K562 (cell line): Measurements from ENCODE around the gene SLC39A3. TPM values are rescaled to one million over a fixed set of nuclear protein-coding genes. Genes with fewer than 3 reads are reported as not detected.

ENCODE experiments used
- AFF1 ChIP-seq, 2 experiments: fragments of 450-650 bp; IDR thresholded peaks; 2 replicates each; pipeline ENCODE4 v1.6.1; 2018; ENCODE audit warnings: mild to moderate bottlenecking in 2 of 2, low read depth in 1 of 2; ENCODE audit not compliant: partially characterized antibody in 2 of 2
- CHD1 ChIP-seq: fragments of 200-600 bp; sonication (generic); IDR thresholded peaks from one replicate; pipeline ENCODE4 v1.6.1; 2012; ENCODE audit warnings: mild to moderate bottlenecking, moderate library complexity, low read length, inconsistent platforms
- DEAF1 ChIP-seq: fragments of 450-650 bp; formaldehyde crosslinking; IDR thresholded peaks from 2 replicates; pipeline ENCODE4 v1.4.0; 2020; ENCODE audit warnings: mild to moderate bottlenecking, moderate library complexity
- EP400 ChIP-seq: fragments of 450-650 bp; IDR thresholded peaks from 2 replicates; pipeline ENCODE4 v1.6.1; 2017; ENCODE audit warnings: antibody characterized with exemption, mild to moderate bottlenecking, moderate library complexity
- GABPB2 ChIP-seq: fragments of 250-450 bp; sonication (Bioruptor Pico); conservative IDR thresholded peaks from 2 replicates; pipeline ENCODE4 v1.5.1; 2021; ENCODE audit warnings: mild to moderate bottlenecking
- HDAC1 ChIP-seq, 2 experiments: fragments of 450-650 bp; IDR thresholded peaks; 2 replicates each; pipeline ENCODE4 v1.6.1; 2016 to 2017; ENCODE audit warnings: inconsistent platforms in 1 of 2, mild to moderate bottlenecking in 1 of 2, moderate library complexity in 1 of 2
- KHSRP ChIP-seq: fragments of 450-650 bp; IDR thresholded peaks from 2 replicates; pipeline ENCODE4 v1.6.1; 2017
- KLF10 ChIP-seq: fragments of 250-450 bp; sonication (Bioruptor Pico); IDR thresholded peaks from 2 replicates; pipeline ENCODE4 v1.6.1; 2021; ENCODE audit warnings: matching md5 sums
- KLF13 ChIP-seq: fragments of 450-650 bp; IDR thresholded peaks from 2 replicates; pipeline ENCODE4 v1.6.1; 2016; ENCODE audit warnings: missing genetic modification characterization, low read depth, mild to moderate bottlenecking, missing compliant biosample characterization, moderate library complexity, borderline replicate concordance
- MTA3 ChIP-seq: fragments of 450-650 bp; formaldehyde crosslinking; IDR thresholded peaks from 2 replicates; pipeline ENCODE4 v1.6.1; 2017; ENCODE audit warnings: mild to moderate bottlenecking, borderline replicate concordance
- POLR2AphosphoS2 ChIP-seq: IDR thresholded peaks from 2 replicates; pipeline ENCODE4 v1.6.1; 2012; ENCODE audit warnings: low read length, improper control_type of control experiment
- POLR3A ChIP-seq: IDR thresholded peaks from 2 replicates; pipeline ENCODE4 v1.6.1; 2011; ENCODE audit warnings: borderline replicate concordance, mild to moderate bottlenecking, moderate library complexity; ENCODE audit not compliant: insufficient read length, insufficient read depth; ENCODE audit errors: extremely low read depth
- PYGO2 ChIP-seq: fragments of 450-650 bp; IDR thresholded peaks from 2 replicates; pipeline ENCODE4 v1.6.1; 2016; ENCODE audit warnings: mild to moderate bottlenecking, missing genetic modification characterization, moderate library complexity, missing compliant biosample characterization
- SMARCA4 ChIP-seq: fragments of 450-650 bp; IDR thresholded peaks from 2 replicates; pipeline ENCODE4 v1.6.1; 2016
- TSC22D4 ChIP-seq: fragments of 450-650 bp; IDR thresholded peaks from 2 replicates; pipeline ENCODE4 v1.6.1; 2016; ENCODE audit warnings: missing genetic modification characterization, missing biosample characterization, control low read depth
- ZBTB11 ChIP-seq, 3 experiments: fragments of 200-800 bp in 1 of 3; fragments of 250-450 bp in 1 of 3; fragments of 450-650 bp in 1 of 3; sonication (Bioruptor Pico) in 1 of 3; sonication (Bioruptor generic) in 1 of 3; formaldehyde crosslinking in 1 of 3; IDR thresholded peaks; 2 replicates each; pipeline versions ENCODE4 v1.6.1 to v1.8.0; 2016 to 2022; ENCODE audit warnings: mild to moderate bottlenecking in 2 of 3, missing genetic modification characterization in 2 of 3, missing compliant biosample characterization in 1 of 3, moderate library complexity in 1 of 3
- ZFP1 ChIP-seq: fragments of 450-650 bp; formaldehyde crosslinking; IDR thresholded peaks from 2 replicates; pipeline ENCODE4 v1.4.0; 2020; ENCODE audit warnings: mild to moderate bottlenecking, mixed read lengths
- ZKSCAN1 ChIP-seq: fragments of 150-350 bp; IDR thresholded peaks from 2 replicates; pipeline ENCODE4 v1.6.1; 2016; ENCODE audit warnings: low read depth, low read length
- ZNF354B ChIP-seq: fragments of 250-450 bp; sonication (Bioruptor Pico); IDR thresholded peaks from 2 replicates; pipeline ENCODE4 v1.4.0; 2020
- polyA plus RNA-seq, 8 experiments: library from polyadenylated mRNA; depleted of rRNA in 4 of 8; stranded (reverse) in 5 of 8; unstranded in 3 of 8; fragments of >200 nt; fragmentation: Nextera tagmentation in 2 of 8; fragmentation: Illumina TruSeq in 1 of 8; extraction: Ambion mirVana in 2 of 8; extraction: Trizol in 1 of 8; gene quantifications; 2 replicates each; pipeline versions ENCODE4 v1.2.1 to v1.2.3, GENCODE V29; 2011 to 2014; ENCODE audit warnings: inconsistent platforms in 1 of 8, missing spikeins in 1 of 8
- total RNA-seq, 7 experiments: library from RNA; depleted of rRNA in 6 of 7; stranded (reverse); fragments of >200 nt in 6 of 7; fragmentation: Illumina TruSeq in 2 of 7; extraction: Trizol in 2 of 7; gene quantifications; 2 replicates each; pipeline versions ENCODE4 v1.2.1 to v1.2.3, GENCODE V29; 2011 to 2021; ENCODE audit warnings: low replicate concordance in 1 of 7

SLC39A3 gene
- total and polyA plus RNA-seq, 9 of the 15 experiments (the other 6 are each of a cell fraction or from before 2014, with no cell fraction given) = 2.3 to 215 (median 127) TPM

GRCh38 chr19:2739602-2740313, at the start of gene SLC39A3 (continued):
- peak; percentile 98 to 99 (median 99) for TF ChIP-seq ZBTB11 (CRISPR knock-in tag; IDR thresholded peaks at IDR 0.05)
- peak; percentile 87 for TF ChIP-seq MTA3
- no peak for TF ChIP-seq DEAF1 (CRISPR knock-in tag)
- TF ChIP-seq KLF13 (tag) = no peak
- TF ChIP-seq CHD1 = peak; percentile 46
- TF ChIP-seq PYGO2 (tag) = no peak
- TF ChIP-seq SMARCA4 = 0 out of 2 replicates have a peak, but pooled peaks have one; percentile 33
- no peak for TF ChIP-seq TSC22D4
- no peak for TF ChIP-seq GABPB2
- no peak; the same call in 1 of the 2 replicates for TF ChIP-seq EP400
- TF ChIP-seq HDAC1 (IDR thresholded peaks at IDR 0.05) = peak in 1 of 2 experiments; percentile 87; a peak in 2 of 4 replicates
- no peak for TF ChIP-seq POLR3A
- TF ChIP-seq POLR2AphosphoS2 = no peak
- TF ChIP-seq KLF10 (CRISPR knock-in tag) = no peak
- TF ChIP-seq ZFP1 (CRISPR knock-in tag) = no peak
- TF ChIP-seq ZNF354B (CRISPR knock-in tag) = peak; percentile 50; the same call in 1 of the 2 replicates
- TF ChIP-seq AFF1 (IDR thresholded peaks at IDR 0.05; ENCODE audit: low read depth in 1 of 2, partially characterized antibody in 2 of 2) = peak in 1 of 2 experiments; percentile 99
- TF ChIP-seq KHSRP = no peak
- no peak for TF ChIP-seq ZKSCAN1
